ENCODE measurements around the gene IGDCC3.

The IGDCC3 gene

DNA sequence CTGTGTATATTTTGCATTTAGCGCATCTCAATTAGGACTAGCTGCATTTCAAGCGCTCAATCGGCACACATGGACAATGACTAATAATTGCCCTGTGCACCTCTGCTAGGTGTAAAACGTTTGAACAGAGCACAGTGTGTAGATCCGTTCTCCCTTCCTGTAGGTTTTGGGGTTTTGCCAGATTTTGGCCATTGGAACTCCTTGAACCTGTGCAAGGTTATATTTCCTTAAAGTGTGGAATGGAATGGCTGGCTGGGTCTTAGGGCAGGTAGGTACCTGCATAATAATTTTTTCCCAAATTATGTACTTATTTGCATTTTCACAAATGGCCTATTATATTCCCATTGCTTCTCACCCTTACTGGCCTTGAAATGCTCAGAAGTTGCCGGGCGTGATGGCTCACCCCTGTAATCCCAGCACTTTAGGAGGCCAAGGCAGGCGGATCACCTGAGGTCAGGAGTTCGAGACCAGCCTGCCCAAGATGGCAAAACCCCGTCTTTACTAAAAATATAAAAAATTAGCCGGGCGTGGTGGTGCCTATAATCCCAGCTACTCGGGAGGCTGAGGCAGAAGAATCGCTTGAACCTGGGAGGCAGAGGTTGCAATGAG is 72.5 kb downstream of the IGDCC3 start:
- DNase-seq (ENCODE audit: low read depth): no peak
- peak overlapping the region; percentile 14 for H3K4me3 ChIP-seq (ENCODE audit: low read length)
- no peak for TF ChIP-seq CTCF (IDR thresholded peaks at IDR 0.05; ENCODE audit: insufficient read depth, low read depth, low read length, missing control alignments)

DNA sequence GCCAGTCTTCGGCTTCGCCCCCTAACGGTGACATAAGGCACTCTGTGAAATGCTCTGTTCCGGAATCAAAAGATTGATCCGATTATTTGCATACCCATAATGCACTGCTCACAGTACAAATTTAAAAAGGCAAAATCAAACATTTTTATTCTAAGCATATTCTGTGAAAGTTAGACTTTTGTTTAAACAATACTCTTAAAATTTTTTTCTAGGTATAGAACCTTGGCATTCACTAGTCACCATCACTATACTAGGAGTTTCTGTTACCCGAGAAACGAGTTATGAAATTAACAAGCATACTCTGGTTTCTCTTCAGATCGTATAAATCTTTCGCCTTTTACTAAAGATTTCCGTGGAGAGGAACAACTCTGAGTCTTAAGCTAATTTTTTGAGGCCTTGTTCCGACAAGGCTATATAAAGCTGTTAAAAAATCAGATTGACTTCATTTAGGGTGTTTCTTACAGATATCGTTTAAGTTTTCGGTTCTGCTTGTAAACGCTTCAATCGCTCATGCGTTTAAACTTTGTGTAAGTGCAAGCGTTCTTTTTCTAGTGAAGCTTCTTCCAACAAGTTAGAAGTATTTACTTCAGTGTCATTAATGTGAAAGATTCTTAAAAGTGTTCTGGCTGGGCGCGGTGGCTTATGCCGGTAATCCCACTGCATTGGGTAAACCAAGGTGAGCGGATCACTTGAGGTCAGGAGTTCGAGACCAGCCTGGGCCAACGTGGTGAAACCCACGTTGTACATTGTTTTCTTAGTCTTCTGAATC is 73.2 kb downstream of the IGDCC3 start, which contains the start of gene RNU5B-1:
TSS of gene RNU5B-1 (plus strand) at position 297 of the 769 bp plus-strand sequence.
- peak within 1 kb of the TSS; percentile 70 for H3K4me3 ChIP-seq (ENCODE audit: low read length)
- DNase-seq (ENCODE audit: low read depth): peak; percentile 88
- peak; percentile 95 for TF ChIP-seq CTCF (IDR thresholded peaks at IDR 0.05; ENCODE audit: insufficient read depth, low read depth, low read length, missing control alignments)

GRCh38 chr15:65303687-65304380 is 74.0 kb downstream of the IGDCC3 start:
- peak; percentile 79 for DNase-seq (ENCODE audit: low read depth)
- peak overlapping the region; percentile 70 for H3K4me3 ChIP-seq (ENCODE audit: low read length)
- no peak for TF ChIP-seq CTCF (IDR thresholded peaks at IDR 0.05; ENCODE audit: insufficient read depth, low read depth, low read length, missing control alignments)

DNA sequence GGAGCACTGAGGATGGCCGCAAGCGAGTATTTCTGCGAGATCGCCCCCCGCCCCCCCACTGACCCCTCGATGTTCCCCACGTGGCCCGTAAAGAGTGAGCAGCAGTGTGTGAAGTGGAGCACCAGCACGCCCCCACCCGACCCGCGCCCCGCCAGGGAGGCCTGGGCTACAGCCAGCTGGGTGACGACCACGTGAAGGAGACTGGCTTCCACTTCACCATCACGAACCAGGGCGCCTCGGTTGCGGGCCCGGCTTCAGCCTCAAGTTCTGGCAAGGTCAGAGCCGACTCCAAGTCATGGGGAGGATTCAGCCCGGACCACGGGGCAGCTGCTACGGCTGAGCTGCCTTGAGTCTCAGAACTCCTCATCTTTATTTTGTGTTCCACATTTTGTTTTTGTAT is 75.7 kb downstream of the IGDCC3 start:
- TF ChIP-seq CTCF (IDR thresholded peaks at IDR 0.05; ENCODE audit: insufficient read depth, low read depth, low read length, missing control alignments): no peak
- DNase-seq (ENCODE audit: low read depth): no peak
- H3K4me3 ChIP-seq (ENCODE audit: low read length): no peak overlapping the region

DNA sequence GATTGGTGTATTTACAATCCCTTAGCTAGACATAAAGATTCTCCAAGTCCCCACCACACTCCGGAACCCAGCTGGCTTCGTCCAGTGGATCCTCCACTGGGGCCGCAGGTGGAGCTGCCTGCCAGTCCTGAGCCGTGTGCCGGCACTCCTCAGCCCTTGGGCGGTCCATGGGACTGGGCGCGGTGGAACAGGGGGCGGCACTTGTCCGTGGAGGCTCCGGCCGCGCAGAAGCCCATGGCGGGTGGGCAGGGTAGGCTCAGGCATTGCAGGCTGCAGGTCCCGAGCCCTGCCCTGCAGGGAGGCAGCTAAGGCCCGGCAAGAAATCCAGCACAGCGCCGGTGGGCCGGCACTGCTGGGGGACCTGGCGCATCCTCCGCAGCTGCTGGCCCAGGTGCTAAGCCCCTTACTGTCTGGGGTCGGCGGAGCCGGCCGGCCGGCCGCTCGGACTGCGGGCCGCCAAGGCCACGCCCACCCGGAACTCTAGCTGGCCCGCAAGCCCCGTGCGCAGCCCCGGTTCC is 76.8 kb downstream of the IGDCC3 start:
- H3K4me3 ChIP-seq (ENCODE audit: low read length): no peak overlapping the region
- no peak for TF ChIP-seq CTCF (IDR thresholded peaks at IDR 0.05; ENCODE audit: insufficient read depth, low read depth, low read length, missing control alignments)
- DNase-seq (ENCODE audit: low read depth): no peak

DNA sequence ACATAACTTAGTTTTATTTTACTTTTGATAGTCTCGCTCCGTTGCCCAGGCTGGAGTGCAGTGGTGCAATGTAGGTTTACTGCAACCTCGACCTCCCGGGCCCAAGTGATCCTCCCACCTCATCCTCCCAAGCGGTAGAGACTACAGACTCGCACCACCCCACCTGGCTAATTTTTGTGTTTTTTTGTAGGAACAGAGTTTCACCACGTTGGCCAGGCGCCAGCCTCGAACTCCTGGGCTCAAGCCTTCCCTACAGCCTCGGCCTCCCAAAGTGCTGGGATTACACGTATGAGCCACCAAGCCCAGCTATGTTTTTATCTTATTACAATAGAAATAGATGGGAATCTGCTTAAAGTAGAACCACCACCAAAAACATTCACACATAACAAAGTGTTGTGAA is 79.1 kb downstream of the IGDCC3 start:
- no peak overlapping the region for H3K4me3 ChIP-seq (ENCODE audit: low read length)
- no peak for TF ChIP-seq CTCF (IDR thresholded peaks at IDR 0.05; ENCODE audit: insufficient read depth, low read depth, low read length, missing control alignments)
- DNase-seq (ENCODE audit: low read depth): no peak
